GM12891 (cell line): Measurements from ENCODE around the gene RNLS.

Experiments
- DNase-seq: peaks from one replicate; pipeline ENCODE4 v3.0.0; 2011; ENCODE audit warnings: low spot score; ENCODE audit not compliant: insufficient read length
- FAIRE-seq: peaks from 2 replicates; lab custom pipeline; 2011; peaks lifted over from hg19 to GRCh38; lab: Jason Lieb, UNC
- PAX5 ChIP-seq: IDR thresholded peaks from 2 replicates; pipeline ENCODE4 v1.6.1; 2011; ENCODE audit warnings: low read length, moderate library complexity, mild to moderate bottlenecking; ENCODE audit not compliant: insufficient read depth, severe bottlenecking
- POLR2A ChIP-seq: IDR thresholded peaks from 2 replicates; pipeline ENCODE4 v1.6.1; 2011; ENCODE audit warnings: low read depth, low read length, control low read depth
- POLR2AphosphoS5 ChIP-seq: IDR thresholded peaks from 2 replicates; pipeline ENCODE4 v1.6.1; 2011; ENCODE audit warnings: low read depth, low read length, control low read depth
- POU2F2 ChIP-seq: IDR thresholded peaks from 2 replicates; pipeline ENCODE4 v1.6.1; 2011; ENCODE audit warnings: low read depth, mild to moderate bottlenecking, control low read depth, low read length, moderate library complexity
- SPI1 ChIP-seq: IDR thresholded peaks from 2 replicates; pipeline ENCODE4 v1.6.1; 2011; ENCODE audit warnings: low read depth, low read length, control low read depth
- TAF1 ChIP-seq: IDR thresholded peaks from 2 replicates; pipeline ENCODE4 v1.6.1; 2011; ENCODE audit warnings: low read depth, low read length, control low read depth

The RNLS gene

DNA sequence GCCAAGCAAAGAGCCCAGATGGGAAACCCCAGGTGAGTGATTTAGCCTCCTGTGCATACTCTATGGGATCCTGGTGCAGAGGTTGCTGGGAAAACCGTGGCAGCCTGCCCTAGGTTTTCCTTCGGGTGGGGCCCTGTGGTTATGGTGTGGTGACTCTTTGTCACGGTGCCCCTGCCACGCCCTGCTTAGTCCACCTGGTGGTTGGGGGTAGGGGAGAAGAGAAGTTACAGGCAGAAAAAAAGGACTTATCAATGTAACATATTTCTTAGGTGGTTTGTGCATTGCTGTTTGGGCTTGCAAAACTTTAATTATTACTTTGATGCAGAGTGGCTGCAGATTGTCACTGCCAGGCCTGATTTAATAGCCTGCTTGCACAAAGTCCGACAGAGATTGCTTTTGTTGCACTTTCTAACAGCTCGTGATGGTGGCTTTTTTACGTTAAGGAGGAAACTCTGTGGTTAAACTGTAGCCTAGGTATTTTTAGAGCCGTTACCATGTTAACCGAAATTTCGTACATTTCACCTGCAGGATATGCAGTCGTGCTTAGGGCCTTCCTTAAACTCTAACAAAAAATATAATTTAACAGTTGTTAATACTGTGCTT lies 197.4 kb downstream of the RNLS start:
- FAIRE-seq: peak; percentile 95
- TF ChIP-seq POLR2AphosphoS5 (peak; percentile 59; the same call in 1 of the 2 replicates), PAX5 (peak; percentile 57), POLR2A (0 out of 2 replicates have a peak, but pooled peaks have one; percentile 14), SPI1 (no peak), TAF1 (no peak), POU2F2 (peak; percentile 64; the same call in 1 of the 2 replicates)
- peak; percentile 12 for DNase-seq

DNA sequence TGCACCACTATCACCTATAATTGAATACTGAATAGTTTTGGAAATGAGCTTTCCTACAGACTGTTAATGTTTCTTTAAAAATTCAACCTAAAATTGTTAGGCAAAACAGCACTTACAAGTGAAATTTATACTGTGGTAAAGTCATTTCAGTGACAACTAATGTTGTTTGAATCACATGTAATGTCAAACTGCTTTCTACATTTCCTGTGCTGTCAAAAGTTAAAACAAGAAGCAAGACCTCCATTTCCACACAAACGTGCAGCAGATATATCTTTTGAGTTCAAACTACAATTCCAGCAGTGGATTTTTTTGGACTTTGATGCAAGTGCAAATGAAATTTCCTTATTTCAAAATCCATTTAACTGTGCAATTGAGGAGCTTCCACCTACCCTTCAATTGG lies 199.8 kb downstream of the RNLS start:
- FAIRE-seq (peak; percentile 84), DNase-seq (no peak)
- TF ChIP-seq POLR2AphosphoS5 (no peak), TAF1 (no peak), PAX5 (no peak), POLR2A (no peak), SPI1 (no peak), POU2F2 (no peak)

DNA sequence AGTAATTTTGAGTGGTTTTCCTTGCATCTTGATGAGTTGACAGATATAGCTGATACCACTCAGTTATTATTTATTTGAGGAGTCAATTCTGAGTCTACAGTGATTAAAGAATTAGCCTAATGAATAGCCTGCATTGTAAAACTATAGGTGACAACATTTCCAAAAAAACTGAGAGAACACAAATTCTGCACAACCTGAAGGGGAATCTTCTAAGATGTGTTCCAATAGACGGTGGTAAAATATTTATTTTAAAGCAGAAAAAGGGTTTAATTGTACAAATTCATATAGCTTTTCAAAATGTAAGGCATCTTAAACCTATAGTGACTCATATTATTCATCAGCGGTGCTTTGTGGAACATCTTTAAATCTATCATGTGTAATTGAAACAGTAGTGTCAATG lies 200.4 kb downstream of the RNLS start:
- TF ChIP-seq SPI1: no peak
- DNase-seq (no peak), FAIRE-seq (no peak)

DNA sequence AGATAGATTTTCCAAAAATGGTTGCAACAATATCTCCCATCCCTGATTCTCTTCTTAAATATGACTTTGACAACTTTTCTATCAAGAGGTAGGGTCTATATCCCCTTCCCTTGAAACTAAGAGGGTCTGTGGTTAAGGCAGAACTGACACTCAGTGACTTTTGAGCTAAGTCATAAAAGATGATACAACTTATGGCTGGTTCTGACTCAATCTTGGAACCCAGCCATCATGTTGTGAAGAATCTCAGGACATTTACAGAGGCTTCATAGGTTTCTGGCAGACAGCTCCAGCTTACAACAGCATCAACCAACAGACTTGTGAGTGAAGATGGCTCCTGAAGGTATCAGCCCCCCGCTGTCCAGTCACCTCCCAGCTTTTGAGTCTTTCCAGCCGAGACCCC lies 203.5 kb downstream of the RNLS start:
- DNase-seq (no peak), FAIRE-seq (peak; percentile 48)
- no peak for TF ChIP-seq PAX5
- no peak for TF ChIP-seq POLR2A
- TF ChIP-seq POLR2AphosphoS5: no peak
- no peak for TF ChIP-seq SPI1
- TF ChIP-seq POU2F2: no peak
- TF ChIP-seq TAF1: no peak

DNA sequence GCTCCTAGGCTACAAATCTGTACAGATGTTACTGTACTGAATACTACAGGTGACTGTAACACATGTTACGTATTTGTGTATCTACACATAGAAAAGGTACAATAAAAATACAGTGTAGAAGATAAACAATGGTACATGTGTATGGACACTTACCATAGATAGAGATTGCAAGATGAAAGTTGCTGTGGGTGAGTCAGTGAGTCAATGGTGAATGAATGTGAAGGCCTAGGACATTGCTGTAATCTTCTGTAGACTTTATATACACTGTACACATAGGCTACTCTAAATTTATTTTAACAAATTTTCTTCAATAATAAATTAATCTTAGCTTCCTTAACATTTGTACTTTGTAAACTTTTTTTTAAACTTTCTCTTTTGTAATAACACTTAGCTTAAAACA lies 205.6 kb downstream of the RNLS start:
- DNase-seq: no peak
- TF ChIP-seq TAF1 (no peak), POU2F2 (no peak), PAX5 (no peak), POLR2A (no peak), POLR2AphosphoS5 (no peak), SPI1 (no peak)
- no peak for FAIRE-seq

DNA sequence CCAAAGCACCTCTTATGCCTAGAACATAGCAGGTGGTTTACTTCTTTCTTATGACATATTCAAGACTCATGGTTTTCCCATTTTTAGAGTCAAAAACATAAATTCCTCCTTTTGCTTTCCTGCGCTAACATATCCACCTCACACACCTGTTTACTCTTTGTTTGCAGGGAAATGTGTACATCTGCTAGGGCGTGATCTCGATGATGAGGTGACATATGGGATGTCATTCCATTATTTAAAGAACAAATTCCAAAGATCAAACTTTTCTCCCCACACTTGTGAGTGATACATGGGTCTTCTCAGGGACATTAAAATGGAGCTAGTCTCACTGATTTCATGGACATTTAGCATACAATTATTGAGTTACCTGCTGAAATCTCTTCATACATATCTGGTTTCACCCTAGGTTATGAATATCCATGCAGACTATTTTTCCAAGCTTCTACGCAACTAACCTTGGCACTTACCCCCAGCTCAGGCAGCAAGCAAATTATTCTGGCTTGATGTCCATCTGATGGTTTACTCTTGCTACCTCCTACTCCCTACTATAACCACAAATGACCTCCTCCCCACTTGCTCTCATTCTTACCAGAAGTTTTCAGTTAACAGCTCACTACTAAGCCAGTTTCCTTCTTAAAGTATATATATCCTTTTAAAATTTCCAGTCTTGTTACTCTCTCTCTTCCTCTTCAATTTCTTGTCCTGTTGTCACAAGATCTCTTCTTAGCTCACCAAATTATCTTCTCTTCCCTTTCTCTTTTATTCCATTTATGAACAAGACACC lies 208.5 kb downstream of the RNLS start:
- TF ChIP-seq PAX5 (no peak), POLR2AphosphoS5 (no peak), POLR2A (no peak), POU2F2 (no peak), TAF1 (no peak), SPI1 (no peak)
- peak; percentile 43 for FAIRE-seq
- DNase-seq: no peak

DNA sequence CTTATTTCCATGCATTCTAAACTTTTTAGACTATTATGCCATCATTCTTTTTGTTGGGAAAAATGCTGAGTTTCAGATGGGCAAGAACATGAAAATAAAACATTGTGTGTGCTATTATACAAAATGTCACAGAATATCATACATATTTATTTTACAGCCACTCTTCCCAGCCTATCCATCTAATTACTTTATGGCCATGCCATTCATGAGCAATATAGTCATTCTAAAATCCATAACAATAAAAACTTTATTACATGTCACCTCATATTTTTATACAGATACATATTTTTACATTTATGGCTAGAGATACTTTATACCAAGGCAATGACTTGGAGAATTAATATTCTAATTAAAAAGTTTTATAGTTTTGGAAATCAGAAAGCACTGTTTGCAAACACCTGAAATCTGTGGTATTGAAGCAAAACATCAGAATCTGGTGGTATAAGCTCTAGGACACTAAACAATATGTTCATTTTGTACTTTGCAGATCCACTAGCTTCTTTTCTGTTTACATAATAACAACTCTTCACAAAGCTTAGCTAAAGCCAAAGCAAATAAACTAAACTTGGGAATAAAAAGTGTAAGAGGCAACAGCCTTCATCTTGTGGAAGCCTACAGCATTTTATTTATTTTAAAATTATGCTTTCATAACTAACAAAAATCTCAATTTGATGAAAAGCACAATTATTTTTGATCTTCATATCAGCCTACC lies 210.1 kb downstream of the RNLS start:
- FAIRE-seq: no peak
- no peak for TF ChIP-seq PAX5
- no peak for TF ChIP-seq TAF1
- no peak for TF ChIP-seq POLR2AphosphoS5
- no peak for TF ChIP-seq POLR2A
- no peak for TF ChIP-seq SPI1
- TF ChIP-seq POU2F2: no peak
- no peak for DNase-seq

DNA sequence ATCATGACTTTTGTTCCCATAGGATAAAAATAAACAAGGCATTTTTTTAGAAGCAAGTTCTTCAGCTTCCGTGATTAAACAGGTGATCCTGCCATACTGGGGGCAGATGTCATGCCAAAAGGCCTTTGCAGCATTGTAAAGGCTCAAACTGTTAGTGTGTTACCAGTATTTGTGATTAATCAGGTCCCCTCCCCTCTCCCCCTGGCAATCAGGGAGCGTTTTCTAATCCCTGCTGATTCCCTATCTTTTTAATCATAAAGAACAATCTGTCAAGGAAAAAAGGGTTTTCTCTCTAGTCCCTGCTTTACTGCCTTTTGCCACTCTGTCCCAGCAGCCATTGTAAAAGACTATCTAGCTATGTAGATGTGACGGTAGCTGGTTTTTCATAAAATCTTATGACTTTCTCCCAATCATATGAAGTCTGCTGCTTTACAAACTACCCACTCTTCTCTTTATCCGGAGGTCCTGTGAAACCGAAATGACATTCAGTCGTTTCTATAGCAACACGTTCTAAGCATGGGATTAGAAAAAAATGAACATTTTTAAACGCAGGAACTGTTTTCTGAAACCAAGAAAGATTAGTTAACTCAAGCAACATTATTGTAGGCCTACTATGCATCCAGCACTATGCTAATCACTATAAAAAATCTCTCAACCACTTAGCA lies 210.9 kb downstream of the RNLS start:
- no peak for DNase-seq
- TF ChIP-seq POU2F2: no peak
- TF ChIP-seq POLR2A: no peak
- TF ChIP-seq POLR2AphosphoS5: no peak
- no peak for TF ChIP-seq SPI1
- no peak for TF ChIP-seq TAF1
- TF ChIP-seq PAX5: no peak
- no peak for FAIRE-seq

DNA sequence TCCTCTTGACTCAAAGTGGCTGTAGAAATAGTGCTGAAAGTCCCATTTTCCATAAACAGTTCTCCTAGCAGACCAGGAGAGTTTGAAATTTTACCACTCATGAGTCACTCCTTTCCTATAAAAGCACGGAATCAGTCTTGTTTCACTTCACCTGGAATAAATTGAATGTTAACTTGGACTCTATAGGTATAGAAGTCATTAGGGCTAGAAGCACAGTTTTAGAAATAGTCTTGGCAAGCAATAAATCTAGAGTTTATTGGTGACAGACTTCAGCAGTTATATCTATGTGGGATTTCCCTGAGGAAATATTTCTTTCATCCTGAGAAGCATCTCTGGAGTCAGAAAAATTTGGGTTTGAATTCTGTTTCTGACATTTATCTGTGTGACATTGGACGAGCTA lies 212.4 kb downstream of the RNLS start:
- TF ChIP-seq SPI1 (no peak), TAF1 (no peak), PAX5 (no peak), POLR2A (no peak), POU2F2 (no peak), POLR2AphosphoS5 (no peak)
- no peak for FAIRE-seq
- DNase-seq: no peak
